Stimulated activated CD4-positive, alpha-beta T cell treated with anti-CD3 and anti-CD28 coated beads, TNF-alpha, amount 100 ng/mL, for 4 hours (primary cell): ENCODE measurements around the gene SNF8.
A peak's percentile ranks its signal among the peaks of the same experiment; 100 is the strongest.

ENCODE experiments used
- DNase-seq, 3 experiments: peaks; one replicate each; pipeline ENCODE4 v3.0.0-alpha.2; 2020; ENCODE audit warnings: low read depth in 3 of 3

The SNF8 gene

GRCh38 chr17:48929812-48930165, 14.9 kb downstream of the SNF8 start:
- DNase-seq, result no peak

GRCh38 chr17:48928876-48929811, 15.5 kb downstream of the SNF8 start:
- no peak for DNase-seq

GRCh38 chr17:48927978-48928745, 16.5 kb downstream of the SNF8 start:
- DNase-seq, result no peak

GRCh38 chr17:48925991-48926342, 18.7 kb downstream of the SNF8 start:
- no peak for DNase-seq

- no peak for DNase-seq
Observed at GRCh38 chr17:48925251-48925990, 19.2 kb downstream of the SNF8 start.

GRCh38 chr17:48915459-48916282, 29.0 kb downstream of the SNF8 start:
- DNase-seq, result peak in 2 of 3 experiments; percentile 26 to 29

- DNase-seq, result no peak
Observed at GRCh38 chr17:48912476-48912875, 32.2 kb downstream of the SNF8 start.

- DNase-seq, result no peak
Observed at GRCh38 chr17:48910370-48910769, 34.3 kb downstream of the SNF8 start.

- DNase-seq, result no peak
Observed at GRCh38 chr17:48909783-48910182, 34.9 kb downstream of the SNF8 start.

GRCh38 chr17:48908853-48909394, 35.7 kb downstream of the SNF8 start:
- peak; percentile 87 to 95 (median 89) for DNase-seq

GRCh38 chr17:48908047-48908843, 36.4 kb downstream of the SNF8 start, which contains the start of gene UBE2Z:
UBE2Z (plus strand) TSS chr17:48908407; CDS start chr17:48908504, 97 bp downstream.
- DNase-seq, result peak; percentile 82 to 83 (median 82)

- DNase-seq, result no peak
Observed at GRCh38 chr17:48907713-48908046, 37.0 kb downstream of the SNF8 start.

- DNase-seq, result no peak
Observed at GRCh38 chr17:48905987-48906515, 38.6 kb downstream of the SNF8 start.

GRCh38 chr17:48904428-48904827, 40.2 kb downstream of the SNF8 start:
- no peak for DNase-seq

GRCh38 chr17:48903401-48903800, 41.2 kb downstream of the SNF8 start:
- DNase-seq, result no peak

GRCh38 chr17:48901241-48901640, 43.4 kb downstream of the SNF8 start:
- DNase-seq, result no peak

GRCh38 chr17:48894886-48895285, 49.8 kb downstream of the SNF8 start:
- DNase-seq, result no peak

- no peak for DNase-seq
Observed at GRCh38 chr17:48893646-48894508, 50.8 kb downstream of the SNF8 start.
